Stimulated activated CD8-positive, alpha-beta memory T cell treated with anti-CD3 and anti-CD28 coated beads, Interleukin-7, amount 100 ng/mL, for 1 hour (primary cell): ENCODE measurements around the gene ALDH16A1.
A peak's percentile ranks its signal among the peaks of the same experiment; 100 is the strongest.
"Not testable (repeated sequence)": the region's sequence is repeated elsewhere in the genome, so short reads cannot be mapped to it uniquely, and the experiment has no call there.

Experiments used
- DNase-seq, 2 donors: peaks; one replicate each; pipeline ENCODE4 v3.0.0-alpha.2; 2020; ENCODE audit warnings: low read depth in 2 of 2

ALDH16A1 gene

DNA sequence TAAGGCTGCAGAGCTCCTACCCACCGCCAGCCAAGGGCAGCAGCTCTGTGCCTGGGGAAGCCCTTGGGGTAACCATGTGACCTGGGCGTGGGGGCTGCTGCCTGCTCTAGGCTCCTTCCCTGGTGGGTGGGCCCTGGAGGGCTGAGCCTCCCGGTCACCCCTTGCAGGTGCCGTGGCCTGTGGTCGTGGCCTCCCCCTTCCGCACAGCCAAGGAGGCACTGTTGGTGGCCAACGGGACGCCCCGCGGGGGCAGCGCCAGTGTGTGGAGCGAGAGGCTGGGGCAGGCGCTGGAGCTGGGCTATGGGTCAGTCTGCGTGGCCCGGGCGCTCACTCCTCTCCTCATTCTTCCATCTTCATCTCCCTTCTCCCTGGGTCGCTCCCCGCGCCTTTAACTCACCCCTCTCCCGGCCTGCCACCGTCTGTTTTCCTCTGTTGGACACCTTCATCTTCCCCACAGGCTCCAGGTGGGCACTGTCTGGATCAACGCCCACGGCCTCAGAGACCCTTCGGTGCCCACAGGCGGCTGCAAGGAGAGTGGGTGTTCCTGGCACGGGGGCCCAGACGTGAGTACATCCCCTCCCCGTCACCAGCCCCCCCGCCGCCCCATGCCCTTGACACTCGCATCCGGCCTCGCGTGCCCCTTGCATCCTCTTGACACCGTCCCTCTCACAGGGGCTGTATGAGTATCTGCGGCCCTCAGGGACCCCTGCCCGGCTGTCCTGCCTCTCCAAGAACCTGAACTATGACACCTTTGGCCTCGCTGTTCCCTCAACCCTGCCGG lies 11.1 kb downstream of the ALDH16A1 start:
- no peak for DNase-seq

DNA sequence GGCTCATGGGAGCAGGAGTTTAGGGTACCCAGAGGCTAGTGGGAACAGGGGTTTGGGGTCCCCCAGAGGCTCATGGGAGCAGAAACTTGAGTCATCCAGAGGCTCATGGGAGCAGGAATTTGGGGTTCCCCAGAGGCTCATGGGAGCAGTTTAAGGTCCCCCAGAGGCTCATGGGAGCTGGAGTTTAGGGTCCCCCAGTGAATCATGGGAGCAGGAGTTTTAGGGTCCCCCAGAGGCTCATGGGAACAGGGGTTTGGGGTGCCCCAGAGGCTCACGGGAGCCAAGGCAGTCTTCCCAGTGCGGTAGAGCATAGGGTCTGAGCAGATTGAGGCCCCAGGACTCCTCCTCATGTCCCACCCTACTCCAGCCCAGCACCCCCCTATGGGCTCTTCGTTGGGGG lies 12.3 kb downstream of the ALDH16A1 start:
- DNase-seq: no peak

DNA sequence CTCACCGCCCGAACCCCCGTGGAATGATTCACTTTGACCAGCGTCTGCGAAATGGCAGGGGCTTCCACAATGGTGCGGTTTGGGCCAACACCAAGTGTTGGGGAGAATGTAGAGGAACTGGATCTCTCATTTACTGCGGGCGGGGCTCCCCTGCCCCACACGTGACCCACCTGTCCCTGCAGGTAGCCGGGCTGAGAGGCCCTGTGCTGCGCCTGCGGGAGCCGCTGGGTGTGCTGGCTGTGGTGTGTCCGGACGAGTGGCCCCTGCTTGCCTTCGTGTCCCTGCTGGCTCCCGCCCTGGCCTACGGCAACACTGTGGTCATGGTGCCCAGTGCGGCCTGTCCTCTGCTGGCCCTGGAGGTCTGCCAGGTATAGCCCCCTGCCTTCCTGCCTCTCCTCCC lies 15.2 kb downstream of the ALDH16A1 start:
- DNase-seq: no peak

DNA sequence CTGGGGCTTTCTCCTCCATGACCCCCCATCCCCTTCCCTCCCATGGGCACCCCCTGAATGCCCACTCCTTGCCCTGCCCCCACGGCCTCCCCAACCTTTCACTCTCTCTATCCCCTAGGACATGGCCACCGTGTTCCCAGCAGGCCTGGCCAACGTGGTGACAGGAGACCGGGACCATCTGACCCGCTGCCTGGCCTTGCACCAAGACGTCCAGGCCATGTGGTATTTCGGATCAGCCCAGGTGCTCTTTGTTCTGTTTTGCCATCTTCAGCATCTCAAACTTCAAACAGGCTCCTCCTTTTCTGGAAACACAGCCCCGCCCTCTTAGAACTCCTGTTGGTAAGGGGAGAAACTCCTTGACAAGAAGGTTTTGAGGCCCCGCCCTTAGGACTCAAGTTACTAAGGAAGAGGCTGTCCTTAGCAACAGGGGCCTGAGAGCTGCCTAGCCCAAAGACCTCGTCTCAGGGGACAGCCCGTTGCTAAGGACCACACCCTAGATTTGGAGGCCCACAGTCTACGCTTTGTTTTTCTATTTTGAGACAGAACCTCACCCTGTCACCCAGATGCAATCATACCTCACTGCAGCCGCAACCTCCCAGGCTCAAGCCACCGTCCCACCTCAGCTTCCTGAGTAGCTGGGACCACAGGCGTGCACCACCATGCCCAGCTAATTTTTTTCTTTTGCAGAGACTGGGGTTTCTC lies 15.9 kb downstream of the ALDH16A1 start:
- DNase-seq: peak; percentile 60 to 71

DNA sequence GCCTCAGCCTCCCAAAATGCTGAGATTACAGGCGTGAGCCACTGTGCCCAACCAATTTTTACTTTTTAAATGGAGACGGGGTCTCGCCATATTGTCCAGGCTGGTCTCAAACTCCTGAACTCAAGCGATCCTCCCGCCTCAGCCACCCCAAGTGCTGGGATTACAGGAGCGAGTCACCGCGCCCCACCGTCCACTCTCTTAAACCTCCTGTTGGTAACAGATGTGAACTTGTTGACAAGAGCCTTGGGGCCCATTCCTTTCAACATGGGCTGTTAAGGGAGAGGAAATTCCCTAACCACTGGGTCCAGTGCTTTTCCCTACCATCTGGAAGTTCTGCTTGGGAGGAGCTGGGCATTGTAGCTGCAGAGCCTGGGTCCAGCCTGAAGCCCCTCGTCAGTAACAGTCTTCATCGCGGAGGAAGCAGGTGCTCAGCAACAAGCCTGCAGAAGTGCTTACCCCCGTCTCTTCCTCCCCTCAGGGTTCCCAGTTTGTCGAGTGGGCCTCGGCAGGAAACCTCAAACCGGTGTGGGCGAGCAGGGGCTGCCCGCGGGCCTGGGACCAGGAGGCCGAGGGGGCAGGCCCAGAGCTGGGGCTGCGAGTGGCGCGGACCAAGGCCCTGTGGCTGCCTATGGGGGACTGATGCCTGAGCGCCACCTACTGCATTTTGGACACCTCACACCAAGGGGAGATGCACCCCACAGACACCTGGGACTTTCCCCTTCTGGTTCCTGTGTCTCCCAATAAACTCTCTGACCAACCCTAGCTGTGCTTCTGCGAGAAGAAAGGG lies 17.0 kb downstream of the ALDH16A1 start:
- peak; percentile 52 to 64 for DNase-seq

DNA sequence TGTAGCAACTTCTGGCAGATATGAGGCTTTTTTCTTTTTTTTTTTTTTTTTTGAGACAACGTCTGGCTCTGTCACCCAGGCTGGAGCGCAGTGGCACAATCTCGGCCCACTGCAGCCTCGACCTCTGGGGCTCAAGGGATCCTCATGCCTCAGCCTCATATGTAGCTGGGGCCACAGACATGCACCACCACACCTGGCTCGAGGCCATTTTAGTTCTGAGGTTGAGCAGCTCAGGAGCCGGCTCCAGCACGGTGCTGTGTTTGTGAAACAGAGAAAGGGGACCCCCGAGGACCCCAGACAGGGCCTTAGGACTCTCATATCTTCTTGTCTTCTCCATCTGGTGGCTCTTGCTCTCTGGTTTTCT lies 17.6 kb downstream of the ALDH16A1 start:
- no peak for DNase-seq

DNA sequence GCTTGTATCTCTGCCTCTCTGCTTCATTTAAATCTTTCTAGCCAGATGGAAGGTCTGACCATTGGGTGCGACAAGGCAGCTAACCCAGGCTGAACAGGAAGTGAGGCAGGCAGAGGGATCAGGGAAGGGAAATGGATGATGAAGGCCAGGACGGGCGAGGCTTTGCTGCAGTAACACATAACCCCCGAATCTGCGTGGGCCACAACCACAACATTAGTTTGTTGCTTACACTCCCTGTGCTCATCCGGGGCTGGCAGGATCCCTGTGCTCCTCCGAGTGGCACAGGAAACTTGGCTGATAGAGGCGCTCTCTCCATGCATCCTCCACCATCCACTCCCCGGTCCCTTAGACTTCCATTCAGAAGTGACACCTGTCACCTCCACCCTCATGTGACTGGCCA lies 19.9 kb downstream of the ALDH16A1 start:
- DNase-seq: no peak

DNA sequence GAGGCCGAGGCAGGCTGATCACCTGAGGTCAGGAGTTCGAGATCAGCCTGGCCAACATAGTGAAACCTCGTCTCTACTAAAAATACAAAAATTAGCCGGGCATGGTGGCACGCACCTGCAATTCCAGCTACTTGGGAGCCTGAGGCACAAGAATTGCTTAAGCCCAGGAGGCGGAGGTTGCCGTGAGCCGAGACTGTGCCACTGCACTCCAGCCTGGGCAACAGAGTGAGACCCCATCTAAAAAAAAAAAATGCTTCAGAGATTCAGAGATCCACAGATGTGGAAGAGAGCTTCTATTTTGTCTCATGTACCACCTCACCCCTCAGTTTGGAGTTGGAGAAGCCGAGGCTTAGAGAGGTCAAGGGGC lies 20.5 kb downstream of the ALDH16A1 start:
- DNase-seq: not testable (repeated sequence)

DNA sequence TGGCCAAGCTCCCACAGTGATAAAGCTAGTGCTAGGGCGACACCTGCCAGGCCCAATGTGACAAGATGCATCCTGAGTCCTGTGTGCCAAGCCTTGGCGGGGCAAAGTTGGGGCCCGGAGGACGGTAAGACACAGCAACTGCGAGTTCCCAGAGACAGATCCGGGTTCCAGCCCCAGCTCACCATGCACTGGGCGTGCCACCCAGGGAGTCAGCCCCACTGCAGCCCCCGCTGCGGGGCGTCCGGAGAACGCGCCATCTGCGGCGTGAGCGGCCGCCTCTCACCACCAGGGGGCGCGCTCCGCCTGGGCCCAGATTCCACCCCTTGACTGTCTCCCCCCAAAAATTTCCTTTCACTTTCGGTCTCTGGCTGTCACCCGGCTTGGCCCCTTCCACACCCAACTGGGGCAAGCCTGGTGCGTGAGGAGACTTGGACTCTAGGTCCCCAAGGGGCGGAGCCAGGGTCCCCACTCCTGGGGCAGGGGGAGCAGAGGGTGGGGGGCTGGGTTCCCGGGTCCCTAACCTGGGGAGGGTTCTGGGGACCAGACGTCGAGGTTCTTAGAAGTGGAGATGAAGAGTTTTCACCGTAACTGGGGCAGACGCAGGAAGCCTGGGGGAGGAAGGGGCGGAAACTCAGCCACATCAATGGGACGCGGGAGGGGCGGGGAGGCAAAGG lies 21.0 kb downstream of the ALDH16A1 start, which contains the start of gene FLT3LG:
FLT3LG (plus strand) TSS at position 348 of the 674 bp plus-strand sequence. CDS start 425 bp downstream, outside the sequence.
- peak; percentile 77 to 78 for DNase-seq

DNA sequence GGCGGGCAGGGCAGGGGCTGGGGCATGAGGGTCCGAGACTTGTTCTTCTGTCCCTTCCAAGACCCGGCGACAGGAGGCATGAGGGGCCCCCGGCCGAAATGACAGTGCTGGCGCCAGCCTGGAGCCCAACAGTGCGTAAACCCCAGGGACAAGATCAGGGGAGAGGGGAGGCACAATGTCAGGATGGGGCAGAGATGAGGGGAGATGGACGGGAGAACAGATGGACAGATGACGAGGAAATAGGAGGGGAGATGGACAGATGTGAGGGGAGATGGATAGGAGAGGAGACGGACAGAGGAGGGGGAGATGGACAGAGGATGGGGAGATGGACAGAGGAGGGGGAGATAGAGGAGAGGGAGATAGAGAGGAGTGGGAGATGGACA lies 21.5 kb downstream of the ALDH16A1 start:
- DNase-seq: no peak

DNA sequence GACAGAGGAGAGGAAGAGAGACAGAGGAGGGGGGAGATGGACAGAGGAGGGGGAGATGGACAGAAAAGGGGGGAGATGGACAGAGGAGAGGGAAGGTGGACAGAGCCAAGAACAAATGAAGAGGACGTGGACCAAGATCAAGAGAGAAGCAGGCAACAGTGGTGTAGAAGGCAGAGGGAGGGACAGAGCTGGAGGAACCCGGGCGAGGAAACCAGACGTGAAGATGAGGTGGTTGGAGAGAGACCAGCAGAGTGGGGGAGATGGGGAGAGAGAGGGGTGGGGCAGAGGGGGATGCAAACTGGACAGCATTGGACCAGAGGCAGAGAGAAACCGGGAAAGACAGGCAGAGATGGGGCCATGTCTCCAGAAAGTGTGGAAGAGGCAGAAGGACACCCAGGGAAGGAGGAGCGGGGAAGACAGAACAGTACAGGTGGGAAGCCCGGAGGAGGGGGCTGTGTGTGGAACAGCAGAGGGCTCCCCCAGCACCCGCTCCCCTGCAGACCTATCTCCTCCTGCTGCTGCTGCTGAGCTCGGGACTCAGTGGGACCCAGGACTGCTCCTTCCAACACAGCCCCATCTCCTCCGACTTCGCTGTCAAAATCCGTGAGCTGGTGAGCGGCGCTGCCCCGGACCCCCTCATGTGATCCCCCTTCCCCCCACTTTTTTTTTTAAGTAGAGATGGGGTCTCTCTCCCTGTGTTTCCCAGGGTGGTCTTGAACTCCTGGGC lies 22.3 kb downstream of the ALDH16A1 start:
- no peak for DNase-seq

DNA sequence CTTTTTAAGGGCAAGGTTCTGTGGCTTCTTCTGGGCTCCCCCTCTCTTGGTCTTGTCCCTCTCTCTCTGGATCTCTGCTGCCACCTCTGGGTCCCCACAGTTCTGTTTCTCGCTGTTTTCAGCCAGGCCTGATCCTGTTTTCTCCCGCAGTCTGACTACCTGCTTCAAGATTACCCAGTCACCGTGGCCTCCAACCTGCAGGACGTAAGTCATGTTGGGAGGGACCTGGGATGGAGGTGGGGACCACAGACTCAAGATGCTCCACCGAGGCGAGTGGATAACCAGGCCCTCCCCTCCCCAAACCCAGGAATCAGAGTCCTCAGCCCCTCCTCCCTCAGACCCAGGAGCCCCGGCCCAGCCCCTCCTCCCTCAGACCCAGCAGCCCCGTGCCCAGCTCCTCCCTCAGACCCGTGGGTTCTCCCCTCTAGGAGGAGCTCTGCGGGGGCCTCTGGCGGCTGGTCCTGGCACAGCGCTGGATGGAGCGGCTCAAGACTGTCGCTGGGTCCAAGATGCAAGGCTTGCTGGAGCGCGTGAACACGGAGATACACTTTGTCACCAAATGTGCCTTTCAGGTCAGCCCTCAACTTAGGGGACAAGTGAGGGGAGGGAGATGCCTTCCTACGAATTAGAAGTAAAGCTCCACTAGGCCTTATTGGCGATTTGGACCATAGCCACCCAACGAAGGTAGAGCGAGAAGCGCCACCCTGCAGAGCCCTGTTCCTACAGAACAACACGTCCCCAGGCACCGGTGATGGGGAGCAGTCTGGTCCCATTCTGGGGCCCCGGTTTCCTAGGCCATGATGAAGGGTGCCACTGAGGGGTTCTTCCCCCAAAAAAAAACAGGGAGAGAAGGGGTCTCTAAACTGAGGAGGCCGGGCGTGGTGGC lies 23.2 kb downstream of the ALDH16A1 start:
- no peak for DNase-seq

DNA sequence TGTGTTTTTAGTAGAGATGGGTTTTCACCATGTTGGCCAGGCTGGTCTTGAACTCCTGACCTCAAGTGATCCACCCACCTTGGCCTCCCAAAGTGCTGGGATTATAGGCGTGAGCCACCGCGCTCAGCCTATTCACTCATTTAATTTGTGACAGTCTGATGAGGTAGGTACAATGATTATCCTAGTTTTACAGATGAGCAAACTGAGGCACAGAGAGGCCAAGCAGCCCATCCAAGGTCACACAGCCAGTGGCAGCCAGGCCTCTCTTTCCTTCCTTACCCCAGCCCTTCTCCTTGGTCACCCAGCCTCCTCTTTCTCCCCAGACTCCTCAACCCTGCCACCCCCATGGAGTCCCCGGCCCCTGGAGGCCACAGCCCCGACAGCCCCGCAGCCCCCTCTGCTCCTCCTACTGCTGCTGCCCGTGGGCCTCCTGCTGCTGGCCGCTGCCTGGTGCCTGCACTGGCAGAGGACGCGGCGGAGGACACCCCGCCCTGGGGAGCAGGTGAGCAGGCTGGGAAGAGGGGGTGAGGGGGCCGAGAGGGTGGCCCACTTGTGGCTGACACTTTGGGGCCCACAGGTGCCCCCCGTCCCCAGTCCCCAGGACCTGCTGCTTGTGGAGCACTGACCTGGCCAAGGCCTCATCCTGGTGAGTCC lies 27.1 kb downstream of the ALDH16A1 start:
- no peak for DNase-seq

DNA sequence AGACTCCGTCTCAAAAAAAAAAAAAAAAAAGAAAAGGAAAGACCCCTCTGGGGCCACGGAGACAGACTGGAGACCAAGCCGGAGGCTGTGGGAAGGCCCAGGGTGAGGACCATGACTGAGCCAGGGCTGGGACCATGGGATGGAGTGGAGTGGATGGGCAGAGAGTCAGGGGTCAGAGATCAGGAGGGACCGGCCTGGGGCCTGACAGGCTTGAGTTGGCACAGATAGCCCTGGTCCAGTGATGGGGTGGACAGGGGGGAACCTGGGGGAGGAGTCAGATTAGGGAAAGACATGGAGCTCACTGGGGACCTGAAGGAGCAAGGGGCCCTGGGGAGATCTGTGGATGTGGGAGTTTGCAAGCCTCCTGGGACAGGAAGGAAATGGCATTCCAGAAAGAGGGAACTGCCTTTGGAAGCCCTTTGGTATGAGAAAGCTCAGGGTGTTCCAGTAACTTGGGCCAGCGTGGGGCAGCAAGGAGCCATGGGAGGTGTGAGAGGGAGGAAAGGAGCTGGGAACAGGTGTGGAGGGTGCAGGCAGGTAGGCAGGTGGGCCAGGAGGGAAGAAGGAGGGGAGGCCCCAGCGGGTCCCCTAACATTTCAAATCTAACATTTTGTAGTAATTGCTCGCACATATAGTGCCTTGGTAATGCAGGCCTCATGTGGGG lies 28.1 kb downstream of the ALDH16A1 start:
- no peak for DNase-seq

DNA sequence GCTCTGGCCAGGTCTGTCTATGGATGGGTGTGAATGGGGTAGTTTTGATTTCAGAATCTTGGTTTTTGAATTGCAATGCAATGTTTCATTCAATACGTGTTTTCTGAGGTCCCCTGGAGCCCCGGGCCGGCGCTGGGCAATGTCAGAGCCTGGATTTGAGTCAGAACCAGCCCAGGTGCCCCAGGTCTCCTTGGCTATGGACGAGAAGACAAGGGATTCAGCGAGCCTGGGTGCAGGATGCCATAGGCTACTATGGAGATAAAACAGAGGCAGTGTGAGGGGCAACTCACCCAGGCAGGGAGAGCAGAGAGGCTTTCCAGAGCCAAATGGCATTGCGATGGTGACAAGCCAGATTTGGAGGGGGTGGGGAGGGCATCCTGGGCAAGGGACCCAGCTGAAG lies 33.2 kb downstream of the ALDH16A1 start:
- DNase-seq: no peak

DNA sequence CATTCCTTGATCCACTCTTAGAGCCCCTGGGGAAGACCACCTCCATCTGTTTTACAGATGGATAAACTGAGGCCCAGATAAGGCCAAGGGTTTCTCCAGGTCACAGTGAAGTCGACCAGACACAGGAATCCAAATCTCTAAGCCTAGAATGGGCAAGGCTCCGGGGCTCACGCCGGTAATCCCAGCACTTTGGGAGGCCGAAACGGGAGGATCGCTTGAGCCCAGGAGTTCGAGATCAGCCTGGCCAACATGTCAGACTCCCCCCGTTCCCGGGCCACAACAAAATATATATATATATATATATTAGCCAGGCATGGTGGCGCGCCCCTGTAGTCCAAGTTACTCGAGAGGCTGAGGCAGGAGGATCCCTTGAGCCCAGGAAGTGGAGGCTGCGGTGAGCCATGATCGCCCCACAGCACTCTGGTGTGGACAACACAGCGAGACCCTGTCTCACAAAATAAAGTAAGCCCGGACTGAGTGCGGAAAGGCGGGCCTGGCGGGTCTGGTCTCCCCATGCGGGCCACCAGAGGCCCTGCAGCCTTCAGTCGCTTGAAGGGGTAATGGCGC lies 33.8 kb downstream of the ALDH16A1 start:
- no peak for DNase-seq

DNA sequence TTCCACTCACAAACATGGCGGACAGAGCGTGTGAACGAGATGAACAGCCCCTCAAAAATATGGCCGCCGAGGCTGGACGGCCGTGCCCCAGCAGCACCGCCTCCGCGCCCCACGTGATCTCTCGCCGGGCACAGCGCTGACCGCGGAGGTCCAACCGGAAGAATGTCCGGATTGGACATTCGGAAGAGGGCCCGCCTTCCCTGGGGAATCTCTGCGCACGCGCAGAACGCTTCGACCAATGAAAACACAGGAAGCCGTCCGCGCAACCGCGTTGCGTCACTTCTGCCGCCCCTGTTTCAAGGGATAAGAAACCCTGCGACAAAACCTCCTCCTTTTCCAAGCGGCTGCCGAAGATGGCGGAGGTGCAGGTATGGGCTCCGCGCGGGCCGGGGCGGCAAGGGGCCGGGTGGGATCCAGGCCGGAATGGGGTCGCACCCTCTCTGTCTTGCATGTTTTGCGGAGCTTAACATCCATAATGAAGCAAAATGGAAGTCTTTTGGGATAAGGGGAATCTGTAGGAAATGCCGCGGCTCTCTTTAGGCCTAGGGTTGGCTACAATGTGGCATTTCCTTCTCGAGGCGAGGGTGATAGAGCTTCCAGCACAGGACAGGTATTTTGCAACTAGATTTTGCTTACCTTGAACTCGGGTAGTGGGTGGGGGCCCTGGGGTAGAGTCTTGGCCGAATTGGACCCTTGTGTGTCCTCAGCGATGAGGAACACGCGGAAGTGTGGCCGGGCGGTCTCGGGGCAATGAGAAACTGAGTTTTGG lies 34.4 kb downstream of the ALDH16A1 start, which contains the start of gene RPL13A:
RPL13A (plus strand) TSS at position 332 of the 769 bp plus-strand sequence; CDS start at position 354, 22 bp downstream.
- DNase-seq: peak; percentile 99
